Measurements from ENCODE around the gene KRTAP24-1.

The KRTAP24-1 gene, protein sequence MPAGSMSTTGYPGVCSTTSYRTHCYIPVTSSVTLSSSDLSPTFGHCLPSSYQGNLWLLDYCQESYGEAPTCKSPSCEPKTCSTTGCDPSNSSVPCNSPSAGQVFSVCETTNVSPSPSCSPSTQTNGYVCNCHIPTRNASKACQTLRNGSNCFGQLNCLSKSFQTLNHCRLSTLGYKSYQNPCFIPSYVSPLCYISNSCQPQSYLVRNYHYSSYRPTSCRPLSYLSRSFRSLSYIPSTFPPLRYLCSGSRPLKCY

DNA sequence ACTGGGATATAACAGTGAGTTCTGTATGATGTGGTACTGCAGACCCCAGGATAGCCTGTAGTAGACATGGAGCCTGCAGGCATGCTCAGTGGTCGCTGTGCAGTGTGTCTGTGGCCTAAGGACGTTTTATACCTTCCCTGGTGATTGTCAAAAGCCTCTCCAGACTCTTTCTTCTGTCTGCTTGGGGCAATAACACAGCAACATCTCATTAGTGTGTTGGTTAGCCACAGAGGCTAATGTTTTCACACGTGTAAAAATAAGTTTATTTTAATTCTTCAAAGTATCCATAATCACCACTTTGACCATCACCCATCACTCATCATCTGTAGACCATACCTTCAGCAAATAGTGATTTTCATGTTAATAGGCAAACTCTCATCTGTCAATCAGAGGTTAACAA is at the start of gene KRTAP24-1:
Gene KRTAP24-1, minus strand, starts transcription at position 101 of the 400 bp plus-strand sequence. Its CDS starts 18 bp downstream, at position 83.
- no peak within 1 kb of the TSS for H3K4me3 ChIP-seq (ENCODE audit: low read depth, low read length)
- no peaks in the 10 kb centered on the region for H3K9me3 ChIP-seq (ENCODE audit: control insufficient read depth, insufficient read depth, low read depth, low read length)
- H3K27me3 ChIP-seq (ENCODE audit: control insufficient read depth, insufficient read depth, low read length) = no peaks in the 10 kb centered on the region

DNA sequence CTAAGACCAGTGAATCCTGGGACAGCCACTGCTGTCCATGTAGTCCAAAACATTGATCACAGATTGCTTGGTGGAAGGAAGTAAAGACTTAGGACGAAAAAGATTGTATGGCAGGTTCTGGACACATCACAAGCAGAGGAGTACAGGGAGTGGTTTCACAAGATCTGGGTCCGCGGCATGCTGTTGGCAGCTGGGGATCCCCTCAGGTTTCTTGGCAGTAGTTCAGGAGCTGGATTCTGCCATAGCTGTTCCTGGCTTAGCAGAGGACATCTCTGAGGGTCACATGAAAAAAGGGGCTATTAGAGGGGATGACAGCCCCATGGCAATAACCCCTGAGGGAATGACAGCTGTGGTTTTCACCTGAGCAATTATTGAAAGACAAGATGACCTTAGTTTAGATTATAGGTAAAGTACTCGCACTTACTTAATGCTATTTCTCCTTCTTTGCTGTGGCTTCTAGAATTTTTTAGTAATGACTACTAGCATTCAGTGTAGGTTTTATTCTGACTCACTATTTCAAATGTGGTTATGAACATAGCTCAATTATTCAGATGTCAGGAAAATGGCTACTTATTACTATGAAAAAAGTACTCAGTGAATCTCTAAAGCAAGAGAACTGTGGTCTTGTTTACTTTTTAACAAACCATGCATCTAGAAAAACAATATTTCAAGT is 46.6 kb upstream of the KRTAP24-1 start:
- 0 out of 2 replicates have a peak, but pooled peaks cover 3% of the 10 kb centered on the region for H3K9me3 ChIP-seq (ENCODE audit: control insufficient read depth, insufficient read depth, low read depth, low read length)
- no peak overlapping the region for H3K4me3 ChIP-seq (ENCODE audit: low read depth, low read length)
- H3K36me3 ChIP-seq (ENCODE audit: control insufficient read depth, insufficient read depth, low read length) = no peaks in the 10 kb centered on the region
- H3K4me1 ChIP-seq (ENCODE audit: control insufficient read depth, insufficient read depth, low read length) = no peaks in the 10 kb centered on the region
- no peaks in the 10 kb centered on the region for H3K27me3 ChIP-seq (ENCODE audit: control insufficient read depth, insufficient read depth, low read length)
- no peak overlapping the region for H3K27ac ChIP-seq (ENCODE audit: low read depth, low read length)
- no peak overlapping the region for H3K9ac ChIP-seq (ENCODE audit: low read length)

More for the DNA sequence above, at the start of gene KRTAP24-1:
- H3K4me1 ChIP-seq (ENCODE audit: control insufficient read depth, insufficient read depth, low read length) = no peaks in the 10 kb centered on the region
- H3K27ac ChIP-seq (ENCODE audit: low read depth, low read length) = no peak within 1 kb of the TSS
- no peak within 1 kb of the TSS for H3K9ac ChIP-seq (ENCODE audit: low read length)
- no peaks in the 10 kb centered on the region for H3K36me3 ChIP-seq (ENCODE audit: control insufficient read depth, insufficient read depth, low read length)

DNA sequence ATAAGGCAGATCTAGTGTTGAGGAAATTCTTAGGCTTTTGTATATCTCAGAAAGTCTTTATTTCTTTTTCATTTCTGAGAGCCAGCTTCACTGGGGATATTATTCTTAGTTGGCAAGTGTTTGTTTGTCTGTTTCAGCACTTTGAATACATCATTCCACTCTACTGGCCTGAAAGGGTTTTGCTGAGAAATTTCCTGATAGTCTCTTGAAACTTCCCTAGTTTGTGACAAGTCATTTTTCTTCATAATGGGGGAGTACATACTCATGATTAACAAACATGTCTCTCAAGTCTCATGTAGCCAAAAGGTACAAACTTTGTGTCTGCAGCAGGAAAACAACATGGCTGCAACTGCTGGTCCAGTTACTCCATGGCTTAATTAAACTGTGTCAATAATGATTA is 43.6 kb upstream of the KRTAP24-1 start:
- no peaks in the 10 kb centered on the region for H3K4me1 ChIP-seq (ENCODE audit: control insufficient read depth, insufficient read depth, low read length)
- H3K4me3 ChIP-seq (ENCODE audit: low read depth, low read length) = no peak overlapping the region

DNA sequence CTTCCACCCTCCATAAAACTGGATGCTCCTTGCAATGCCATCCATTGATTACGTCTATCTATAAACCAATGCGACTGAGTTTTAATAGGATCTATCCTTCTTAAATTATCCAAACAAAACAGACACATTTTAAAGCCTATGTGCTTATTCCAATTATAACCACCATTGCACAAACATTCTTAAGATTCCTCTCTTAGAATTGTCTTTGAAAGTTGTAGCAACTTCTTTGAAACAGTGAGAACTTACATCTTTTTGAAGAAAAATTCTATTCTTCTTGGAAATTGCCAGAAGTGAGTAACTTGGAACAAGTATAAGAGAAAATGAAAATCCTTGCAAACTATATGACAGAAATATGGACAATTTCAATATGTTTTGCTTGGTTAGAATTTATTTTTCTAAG is 37.5 kb upstream of the KRTAP24-1 start, which contains the start of gene KRTAP26-1:
Gene KRTAP26-1, minus strand, starts transcription at position 101 of the 400 bp plus-strand sequence. CDS start 280 bp downstream, outside the sequence.
- Histone ChIP-seq H3K36me3 (ENCODE audit: control insufficient read depth, insufficient read depth, low read length) (no peaks in the 10 kb centered on the region), H3K27ac (ENCODE audit: low read depth, low read length) (no peak within 1 kb of the TSS), H3K9ac (ENCODE audit: low read length) (no peak within 1 kb of the TSS), H3K9me3 (ENCODE audit: control insufficient read depth, insufficient read depth, low read depth, low read length) (no peaks in the 10 kb centered on the region), H3K27me3 (ENCODE audit: control insufficient read depth, insufficient read depth, low read length) (no peaks in the 10 kb centered on the region), H3K4me3 (ENCODE audit: low read depth, low read length) (no peak within 1 kb of the TSS), H3K4me1 (ENCODE audit: control insufficient read depth, insufficient read depth, low read length) (no peaks in the 10 kb centered on the region)

More for the DNA sequence above, 43.6 kb upstream of the KRTAP24-1 start:
- no peak overlapping the region for H3K27ac ChIP-seq (ENCODE audit: low read depth, low read length)
- no peaks in the 10 kb centered on the region for H3K27me3 ChIP-seq (ENCODE audit: control insufficient read depth, insufficient read depth, low read length)
- H3K9ac ChIP-seq (ENCODE audit: low read length) = no peak overlapping the region
- 0 out of 2 replicates have a peak, but pooled peaks cover 3% of the 10 kb centered on the region for H3K9me3 ChIP-seq (ENCODE audit: control insufficient read depth, insufficient read depth, low read depth, low read length)
- H3K36me3 ChIP-seq (ENCODE audit: control insufficient read depth, insufficient read depth, low read length) = no peaks in the 10 kb centered on the region

DNA sequence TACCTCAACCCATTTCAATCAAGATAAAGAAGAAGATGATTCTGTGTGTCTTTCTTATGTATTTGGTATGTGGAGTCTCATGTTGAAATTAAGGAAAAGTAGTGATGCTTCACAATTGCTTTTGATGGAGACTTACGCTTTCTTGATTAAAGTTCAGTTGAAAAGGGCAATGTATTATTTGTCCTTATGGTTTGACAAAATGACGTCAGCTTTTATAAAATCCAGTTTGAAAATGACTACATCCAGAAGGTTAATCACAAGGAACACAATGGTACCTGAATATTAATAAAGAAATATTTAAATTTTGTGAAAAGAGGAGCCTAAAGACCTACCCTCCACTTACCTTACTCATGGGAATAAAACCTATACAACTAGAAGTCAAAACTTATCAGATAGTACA is 33.0 kb upstream of the KRTAP24-1 start:
- Histone ChIP-seq H3K4me3 (ENCODE audit: low read depth, low read length) (no peak overlapping the region), H3K9ac (ENCODE audit: low read length) (no peak overlapping the region), H3K9me3 (ENCODE audit: control insufficient read depth, insufficient read depth, low read depth, low read length) (no peaks in the 10 kb centered on the region), H3K4me1 (ENCODE audit: control insufficient read depth, insufficient read depth, low read length) (no peaks in the 10 kb centered on the region), H3K27me3 (ENCODE audit: control insufficient read depth, insufficient read depth, low read length) (no peaks in the 10 kb centered on the region), H3K27ac (ENCODE audit: low read depth, low read length) (no peak overlapping the region), H3K36me3 (ENCODE audit: control insufficient read depth, insufficient read depth, low read length) (no peaks in the 10 kb centered on the region)

DNA sequence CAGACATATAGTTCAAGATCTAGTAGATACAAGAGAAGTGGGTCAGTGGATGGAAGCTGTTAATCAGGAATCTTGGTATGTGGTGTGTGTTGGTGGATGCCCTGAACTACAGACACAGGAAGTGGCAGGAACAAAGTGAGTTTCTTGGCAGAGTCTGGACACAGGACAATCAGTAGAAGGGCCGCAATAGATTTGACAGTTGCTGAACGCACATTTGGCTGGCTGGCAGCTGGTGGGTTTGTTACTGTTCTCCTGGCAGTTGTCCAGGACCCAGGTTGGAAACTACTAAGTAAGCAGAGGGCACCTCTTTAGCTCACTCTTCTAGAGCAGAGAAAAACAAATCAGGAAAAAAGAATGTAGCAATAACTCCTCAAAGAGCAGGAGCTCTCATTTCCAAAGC is 24.1 kb upstream of the KRTAP24-1 start:
- H3K27ac ChIP-seq (ENCODE audit: low read depth, low read length) = no peak overlapping the region
- H3K9ac ChIP-seq (ENCODE audit: low read length) = no peak overlapping the region
- H3K27me3 ChIP-seq (ENCODE audit: control insufficient read depth, insufficient read depth, low read length) = no peaks in the 10 kb centered on the region
- H3K4me3 ChIP-seq (ENCODE audit: low read depth, low read length) = no peak overlapping the region
- H3K4me1 ChIP-seq (ENCODE audit: control insufficient read depth, insufficient read depth, low read length) = no peaks in the 10 kb centered on the region
- no peaks in the 10 kb centered on the region for H3K36me3 ChIP-seq (ENCODE audit: control insufficient read depth, insufficient read depth, low read length)
- no peaks in the 10 kb centered on the region for H3K9me3 ChIP-seq (ENCODE audit: control insufficient read depth, insufficient read depth, low read depth, low read length)

DNA sequence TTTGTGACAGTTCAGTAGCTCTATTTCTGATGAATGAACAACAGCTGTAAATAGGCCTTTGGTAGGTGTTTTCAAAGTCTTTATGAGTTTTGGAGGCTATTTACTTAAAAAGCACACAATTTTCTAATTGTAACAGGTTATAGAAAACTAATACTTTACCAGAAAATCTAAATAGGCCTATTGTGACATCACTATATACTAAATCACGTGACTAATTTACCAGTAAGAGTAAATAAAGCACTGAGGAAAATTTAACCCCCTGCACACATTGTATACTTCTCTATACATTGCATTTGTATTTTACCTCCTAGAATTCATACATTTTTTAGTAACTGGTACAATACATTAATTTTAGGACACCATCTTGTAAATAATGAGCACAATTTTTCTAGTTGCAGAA is 22.4 kb upstream of the KRTAP24-1 start:
- H3K9ac ChIP-seq (ENCODE audit: low read length) = no peak overlapping the region
- no peaks in the 10 kb centered on the region for H3K27me3 ChIP-seq (ENCODE audit: control insufficient read depth, insufficient read depth, low read length)
- H3K36me3 ChIP-seq (ENCODE audit: control insufficient read depth, insufficient read depth, low read length) = no peaks in the 10 kb centered on the region
- H3K27ac ChIP-seq (ENCODE audit: low read depth, low read length) = no peak overlapping the region
- H3K4me3 ChIP-seq (ENCODE audit: low read depth, low read length) = no peak overlapping the region
- H3K9me3 ChIP-seq (ENCODE audit: control insufficient read depth, insufficient read depth, low read depth, low read length) = no peaks in the 10 kb centered on the region
- H3K4me1 ChIP-seq (ENCODE audit: control insufficient read depth, insufficient read depth, low read length) = no peaks in the 10 kb centered on the region

DNA sequence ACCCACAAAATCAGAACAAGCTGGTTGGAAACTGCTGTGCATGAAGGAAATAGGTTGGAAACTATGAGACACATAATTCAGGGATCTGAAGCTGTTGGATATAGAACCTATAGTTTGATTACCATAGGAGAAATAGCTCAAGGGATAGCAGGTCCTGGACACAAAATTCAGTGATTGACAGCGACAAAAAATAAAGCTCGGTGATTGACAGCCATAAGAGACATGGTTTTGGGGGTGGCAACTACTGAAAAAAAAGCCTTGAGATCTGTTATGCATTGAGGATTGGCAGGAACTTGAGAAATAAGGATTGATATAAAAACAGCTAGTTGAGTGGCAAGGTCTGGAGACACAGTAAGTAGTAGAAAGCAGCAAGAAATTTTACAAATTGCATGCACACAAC is 6.5 kb upstream of the KRTAP24-1 start, which contains the start of gene KRTAP25-1:
Gene KRTAP25-1, minus strand, starts transcription at position 300 of the 400 bp plus-strand sequence. Its CDS starts 24 bp downstream, at position 276.
- Histone ChIP-seq H3K27ac (ENCODE audit: low read depth, low read length) (no peak within 1 kb of the TSS), H3K9me3 (ENCODE audit: control insufficient read depth, insufficient read depth, low read depth, low read length) (no peaks in the 10 kb centered on the region), H3K36me3 (ENCODE audit: control insufficient read depth, insufficient read depth, low read length) (no peaks in the 10 kb centered on the region), H3K27me3 (ENCODE audit: control insufficient read depth, insufficient read depth, low read length) (no peaks in the 10 kb centered on the region), H3K9ac (ENCODE audit: low read length) (no peak within 1 kb of the TSS), H3K4me1 (ENCODE audit: control insufficient read depth, insufficient read depth, low read length) (no peaks in the 10 kb centered on the region), H3K4me3 (ENCODE audit: low read depth, low read length) (no peak within 1 kb of the TSS)

DNA sequence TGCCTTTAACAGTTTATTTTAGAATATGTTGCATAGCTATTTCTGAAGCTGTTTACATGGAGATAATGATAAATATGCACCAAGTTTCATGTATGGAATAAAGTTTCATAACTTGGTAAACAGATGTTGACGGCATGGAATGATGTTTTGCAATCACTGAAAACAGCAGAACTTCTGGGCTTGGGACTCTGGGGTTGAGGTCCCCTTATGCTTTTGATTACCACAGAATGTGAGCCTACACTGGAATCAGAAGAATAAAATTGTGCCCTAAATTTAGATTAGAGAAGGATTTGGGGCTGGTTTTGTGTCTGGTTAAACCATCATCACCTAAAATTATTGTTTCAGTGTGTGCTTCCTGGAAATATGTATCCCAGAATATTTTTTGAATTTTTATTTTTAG is 11.1 kb downstream of the KRTAP24-1 start:
- H3K9ac ChIP-seq (ENCODE audit: low read length) = no peak overlapping the region
- H3K9me3 ChIP-seq (ENCODE audit: control insufficient read depth, insufficient read depth, low read depth, low read length) = no peaks in the 10 kb centered on the region
- no peaks in the 10 kb centered on the region for H3K27me3 ChIP-seq (ENCODE audit: control insufficient read depth, insufficient read depth, low read length)

DNA sequence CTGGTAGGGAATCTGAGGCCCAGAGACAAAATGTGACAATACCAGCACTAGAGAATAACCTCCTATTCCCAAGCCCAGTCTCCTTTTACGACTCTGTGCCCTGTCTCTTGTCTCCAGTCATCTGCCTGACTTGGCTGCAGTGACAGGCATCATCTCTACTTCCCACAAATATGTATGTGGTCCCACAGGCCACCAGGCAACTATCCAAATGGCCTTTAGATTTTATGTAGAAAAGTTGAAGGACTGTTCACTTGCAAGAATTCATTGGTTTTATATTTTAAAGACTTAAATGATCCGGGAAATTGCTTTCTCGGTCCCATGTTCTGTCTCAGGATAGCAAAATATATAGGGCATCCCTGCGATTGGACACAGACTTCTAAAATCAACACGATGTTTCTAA is 11.6 kb downstream of the KRTAP24-1 start:
- Histone ChIP-seq H3K36me3 (ENCODE audit: control insufficient read depth, insufficient read depth, low read length) (no peaks in the 10 kb centered on the region), H3K27me3 (ENCODE audit: control insufficient read depth, insufficient read depth, low read length) (no peaks in the 10 kb centered on the region), H3K4me1 (ENCODE audit: control insufficient read depth, insufficient read depth, low read length) (no peaks in the 10 kb centered on the region), H3K9me3 (ENCODE audit: control insufficient read depth, insufficient read depth, low read depth, low read length) (no peaks in the 10 kb centered on the region), H3K4me3 (ENCODE audit: low read depth, low read length) (no peak overlapping the region), H3K27ac (ENCODE audit: low read depth, low read length) (no peak overlapping the region), H3K9ac (ENCODE audit: low read length) (no peak overlapping the region)

More for the DNA sequence above, 11.1 kb downstream of the KRTAP24-1 start:
- Histone ChIP-seq H3K27ac (ENCODE audit: low read depth, low read length) (no peak overlapping the region), H3K36me3 (ENCODE audit: control insufficient read depth, insufficient read depth, low read length) (no peaks in the 10 kb centered on the region), H3K4me3 (ENCODE audit: low read depth, low read length) (no peak overlapping the region), H3K4me1 (ENCODE audit: control insufficient read depth, insufficient read depth, low read length) (no peaks in the 10 kb centered on the region)

DNA sequence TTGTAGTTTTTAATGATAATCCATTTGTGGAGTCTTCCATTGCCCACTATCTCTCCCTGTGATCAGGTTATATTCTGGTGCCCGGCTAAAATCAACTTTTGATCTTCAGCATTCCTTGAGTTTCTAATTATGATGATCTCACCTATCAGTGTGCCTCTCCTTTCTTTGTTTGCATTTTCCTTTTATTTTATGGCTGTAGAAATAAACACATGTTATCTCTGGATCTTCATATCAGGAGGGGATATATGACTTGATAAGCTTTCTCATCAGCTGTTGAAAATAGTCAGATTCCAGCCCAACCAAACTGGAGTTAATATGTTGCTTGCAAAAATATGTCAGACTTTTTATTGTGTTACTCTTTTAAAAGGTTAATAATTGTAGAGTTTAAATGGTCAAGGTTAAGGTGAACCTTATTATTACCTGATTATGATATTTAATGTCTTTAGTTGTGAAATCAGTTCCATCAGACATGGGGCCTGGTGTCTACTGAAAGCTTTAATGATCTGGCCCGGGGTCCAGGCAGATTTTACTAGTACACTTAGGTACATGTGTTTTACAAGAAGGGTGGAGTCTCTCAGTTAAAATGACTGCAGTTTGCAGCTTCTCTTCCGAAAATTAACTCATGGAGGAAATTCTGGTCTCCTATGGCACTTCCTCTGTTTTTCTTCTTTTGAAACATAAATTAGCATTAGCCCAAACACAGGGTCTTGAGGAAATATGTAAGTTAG is 12.8 kb downstream of the KRTAP24-1 start:
- no peaks in the 10 kb centered on the region for H3K4me1 ChIP-seq (ENCODE audit: control insufficient read depth, insufficient read depth, low read length)
- no peak overlapping the region for H3K27ac ChIP-seq (ENCODE audit: low read depth, low read length)
- no peaks in the 10 kb centered on the region for H3K36me3 ChIP-seq (ENCODE audit: control insufficient read depth, insufficient read depth, low read length)
- H3K27me3 ChIP-seq (ENCODE audit: control insufficient read depth, insufficient read depth, low read length) = no peaks in the 10 kb centered on the region
- no peak overlapping the region for H3K9ac ChIP-seq (ENCODE audit: low read length)
- H3K9me3 ChIP-seq (ENCODE audit: control insufficient read depth, insufficient read depth, low read depth, low read length) = peaks cover 3% of the 10 kb centered on the region; the same call in 1 of the 2 replicates
- no peak overlapping the region for H3K4me3 ChIP-seq (ENCODE audit: low read depth, low read length)

Data from HUES6 (cell line).